Measurements from ENCODE around the gene LYRM2. TPM values are rescaled to one million over a fixed set of nuclear protein-coding genes. Genes with fewer than 3 reads are reported as not detected.

Gene LYRM2
- polyA plus RNA-seq, 3 donors from 2014 or later, result 56.5 to 69.4 (median 66.8) TPM

DNA sequence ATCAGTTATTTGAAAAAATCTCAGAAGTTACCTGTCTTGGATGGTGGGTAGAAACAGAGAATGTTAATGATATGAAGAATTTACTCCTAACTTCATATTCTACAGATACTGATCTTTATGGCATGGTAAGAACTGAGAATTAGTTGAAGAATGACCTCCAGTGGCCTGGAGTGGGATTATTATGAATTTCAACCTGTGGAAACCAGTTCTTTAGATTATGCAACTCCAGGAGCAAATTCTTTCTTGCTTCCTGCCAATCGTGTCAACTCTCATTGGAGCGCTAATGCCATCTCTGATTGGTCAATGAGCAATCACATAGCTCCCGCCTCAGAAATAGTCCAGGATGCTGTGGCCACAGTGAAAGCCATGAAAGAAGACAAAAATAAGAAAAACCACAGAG lies 40.6 kb downstream of the LYRM2 start:
- no peak overlapping the region for H3K27ac Mint-ChIP-seq
- peaks cover 7 to 15% of the 10 kb centered on the region in 2 donors for H3K4me1 Mint-ChIP-seq
- DNase-seq, result peak in 1 of 3 donors; percentile 2
- peaks cover 0 to 4% (median 2%) of the 10 kb centered on the region in 3 donors for H3K27me3 Mint-ChIP-seq (ENCODE audit: low read depth in 3 of 3)
- H3K4me3 Mint-ChIP-seq, result no peak overlapping the region
- peaks cover 0 to 8% (median 0%) of the 10 kb centered on the region in 3 donors for H3K36me3 Mint-ChIP-seq
- H3K9me3 Mint-ChIP-seq, result no peaks in the 10 kb centered on the region

DNA sequence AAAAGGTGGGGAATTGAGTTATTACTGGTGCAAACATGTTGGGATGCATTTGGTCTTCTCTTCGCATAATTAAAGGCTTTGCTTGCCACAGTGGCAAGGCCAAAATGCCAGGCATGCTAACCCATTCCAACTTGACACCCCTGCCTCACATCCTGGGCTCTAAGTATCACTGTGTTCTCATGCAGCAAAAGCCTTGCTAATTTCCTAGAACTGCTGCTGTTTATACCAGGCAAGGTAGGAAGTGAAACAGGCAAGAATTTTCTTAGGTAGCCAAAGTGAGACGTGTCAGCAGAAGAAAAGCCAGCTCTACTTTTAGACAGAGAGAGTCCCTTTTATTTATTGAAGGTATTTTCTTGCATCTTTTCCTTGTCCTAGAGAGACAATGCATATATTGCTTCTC lies 41.2 kb downstream of the LYRM2 start:
- H3K4me3 Mint-ChIP-seq, result no peak overlapping the region
- peaks cover 0 to 4% (median 2%) of the 10 kb centered on the region in 3 donors for H3K27me3 Mint-ChIP-seq (ENCODE audit: low read depth in 3 of 3)
- no peak overlapping the region for H3K27ac Mint-ChIP-seq
- H3K36me3 Mint-ChIP-seq, result peaks cover 0 to 8% (median 0%) of the 10 kb centered on the region in 3 donors
- no peak for DNase-seq
- peaks cover 7 to 15% of the 10 kb centered on the region in 2 donors for H3K4me1 Mint-ChIP-seq
- no peaks in the 10 kb centered on the region for H3K9me3 Mint-ChIP-seq

DNA sequence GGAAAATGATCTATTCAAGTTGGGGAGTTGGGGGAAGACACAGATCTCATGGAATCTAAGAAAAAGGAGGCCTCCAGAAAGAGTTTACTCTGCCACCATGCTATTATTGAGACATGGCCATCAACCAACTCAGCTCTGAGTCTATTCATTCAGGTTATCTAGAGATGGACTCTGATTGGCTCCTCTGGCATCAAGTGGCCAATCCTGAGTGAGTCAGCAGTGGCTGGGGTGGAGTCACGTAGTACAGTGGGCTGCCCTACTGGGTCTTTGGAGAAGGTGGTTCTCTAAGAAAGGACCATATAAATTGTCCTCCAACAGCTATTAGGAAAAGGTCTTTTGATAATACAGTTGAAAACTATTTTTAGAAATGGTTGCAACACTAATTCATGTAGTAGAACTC lies 42.1 kb downstream of the LYRM2 start:
- Mint-ChIP-seq H3K4me1 (peaks cover 7 to 15% of the 10 kb centered on the region in 2 donors), H3K27me3 (ENCODE audit: low read depth in 3 of 3) (peaks cover 0 to 4% (median 2%) of the 10 kb centered on the region in 3 donors), H3K27ac (no peak overlapping the region), H3K4me3 (no peak overlapping the region), H3K9me3 (no peaks in the 10 kb centered on the region), H3K36me3 (peaks cover 0 to 8% (median 0%) of the 10 kb centered on the region in 3 donors)
- no peak for DNase-seq

DNA sequence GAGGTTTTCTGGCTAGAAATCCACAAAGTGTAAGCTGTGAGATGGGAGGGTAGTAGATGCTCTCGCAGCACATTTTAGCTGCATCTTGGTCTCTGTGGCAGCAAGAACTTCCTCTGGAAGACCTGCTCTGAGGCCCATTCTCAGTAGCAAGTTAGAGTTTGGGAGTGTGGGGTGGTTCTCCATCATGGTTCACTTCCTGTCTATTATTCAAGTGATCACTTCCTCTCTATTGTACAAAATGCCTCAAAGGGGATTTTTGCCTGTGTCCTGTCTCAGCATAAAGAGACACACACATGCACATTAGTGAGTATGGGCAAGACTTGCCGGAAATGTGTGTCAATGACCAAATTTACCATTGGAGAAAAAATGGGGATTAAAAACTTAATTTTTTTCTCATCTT lies 42.5 kb downstream of the LYRM2 start:
- H3K27me3 Mint-ChIP-seq (ENCODE audit: low read depth in 3 of 3), result peaks cover 0 to 4% (median 2%) of the 10 kb centered on the region in 3 donors
- no peak for DNase-seq
- H3K36me3 Mint-ChIP-seq, result peaks cover 0 to 8% (median 0%) of the 10 kb centered on the region in 3 donors
- no peaks in the 10 kb centered on the region for H3K9me3 Mint-ChIP-seq
- peaks cover 7 to 15% of the 10 kb centered on the region in 2 donors for H3K4me1 Mint-ChIP-seq
- H3K27ac Mint-ChIP-seq, result peak overlapping the region in 1 of 6 donors; percentile 30
- H3K4me3 Mint-ChIP-seq, result no peak overlapping the region

DNA sequence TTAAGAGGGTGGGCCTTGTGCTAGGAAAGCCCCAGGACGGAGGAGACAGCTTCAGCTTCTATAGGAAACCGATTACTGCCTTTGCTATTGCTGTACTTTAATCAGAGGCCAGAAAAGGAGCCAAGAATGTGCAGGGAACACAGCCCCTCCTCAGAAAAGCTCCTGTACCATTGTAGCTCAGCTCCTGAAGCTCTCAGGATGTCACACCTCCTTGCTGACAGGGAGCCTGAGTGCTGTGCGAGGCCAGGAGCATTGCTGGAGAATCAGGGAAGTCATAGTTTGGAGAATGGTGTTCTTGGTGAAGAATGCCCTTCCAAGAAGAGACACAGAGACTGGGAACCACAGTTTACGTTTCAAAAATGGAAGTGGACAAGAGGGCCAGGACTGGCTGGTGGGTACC lies 46.8 kb downstream of the LYRM2 start:
- no peak overlapping the region for H3K27ac Mint-ChIP-seq

DNA sequence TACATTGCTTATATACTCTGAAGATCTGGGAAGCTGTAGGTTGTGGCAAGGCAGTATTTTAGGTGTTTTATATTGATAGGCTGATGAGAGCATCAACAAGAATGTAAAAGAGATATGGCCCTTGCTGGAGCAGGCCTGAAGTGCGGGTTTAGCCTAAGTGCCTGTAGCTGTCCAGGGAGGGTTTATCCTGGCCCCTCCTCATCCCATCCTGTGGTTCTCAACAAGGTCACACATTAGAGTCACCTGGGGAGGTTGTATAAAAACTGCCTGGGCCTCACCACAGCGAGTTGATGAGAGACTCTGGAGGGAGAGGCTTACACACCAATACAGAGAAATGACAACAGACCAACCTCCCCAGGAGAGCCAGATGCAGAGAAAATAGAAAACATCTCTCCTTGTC lies 48.4 kb downstream of the LYRM2 start:
- no peaks in the 10 kb centered on the region for H3K9me3 Mint-ChIP-seq
- H3K27me3 Mint-ChIP-seq (ENCODE audit: low read depth in 3 of 3), result peaks cover 0 to 2% (median 0%) of the 10 kb centered on the region in 3 donors
- H3K27ac Mint-ChIP-seq, result peak overlapping the region in 1 of 6 donors; percentile 40
- no peaks in the 10 kb centered on the region for H3K36me3 Mint-ChIP-seq
- no peak for DNase-seq
- no peak overlapping the region for H3K4me3 Mint-ChIP-seq
- no peaks in the 10 kb centered on the region for H3K4me1 Mint-ChIP-seq

More for the DNA sequence above, 46.8 kb downstream of the LYRM2 start:
- DNase-seq, result no peak
- Mint-ChIP-seq H3K4me3 (no peak overlapping the region), H3K27me3 (ENCODE audit: low read depth in 3 of 3) (peaks cover 0 to 2% (median 0%) of the 10 kb centered on the region in 3 donors), H3K4me1 (peaks cover 7 to 9% of the 10 kb centered on the region in 2 donors), H3K9me3 (no peaks in the 10 kb centered on the region), H3K36me3 (no peaks in the 10 kb centered on the region)

DNA sequence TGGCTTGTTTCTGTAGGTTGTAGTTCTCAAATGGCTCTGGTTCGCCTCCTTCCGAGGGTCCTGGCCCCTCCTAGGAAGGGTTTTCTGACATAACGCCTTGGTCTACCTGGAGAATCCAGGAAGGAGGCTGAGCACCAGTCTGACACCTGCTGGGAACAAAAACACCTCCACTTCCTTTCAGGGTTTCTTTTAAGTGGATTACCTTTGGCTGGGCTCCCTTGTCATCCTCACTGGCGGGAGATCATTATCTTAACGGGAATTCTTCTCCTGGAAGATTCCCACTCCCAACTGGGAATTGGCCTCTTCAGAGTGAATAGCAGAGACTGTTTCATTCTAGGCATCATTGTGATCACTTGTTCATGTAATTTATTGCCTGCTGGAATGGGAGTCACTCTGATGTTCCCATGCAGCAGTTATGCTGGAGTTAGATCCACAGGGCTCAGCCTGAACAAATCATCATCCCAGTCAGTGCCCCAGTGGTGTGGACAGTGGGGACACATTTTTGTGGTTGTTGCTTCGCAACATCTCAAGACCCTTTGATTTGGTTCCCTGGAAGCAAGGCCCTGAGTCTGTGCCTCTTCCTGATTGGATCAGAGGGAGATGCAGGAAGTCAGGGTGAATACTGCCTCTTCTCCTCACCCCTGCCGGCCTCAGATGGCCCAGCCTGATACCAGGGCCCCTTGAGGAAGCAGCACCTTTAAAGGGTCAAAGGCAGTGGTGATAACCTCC lies 49.1 kb downstream of the LYRM2 start:
- peak overlapping the region in 1 of 6 donors; percentile 40 for H3K27ac Mint-ChIP-seq
- H3K4me3 Mint-ChIP-seq, result no peak overlapping the region
- no peaks in the 10 kb centered on the region for H3K36me3 Mint-ChIP-seq
- no peaks in the 10 kb centered on the region for H3K4me1 Mint-ChIP-seq
- peaks cover 0 to 2% (median 0%) of the 10 kb centered on the region in 3 donors for H3K27me3 Mint-ChIP-seq (ENCODE audit: low read depth in 3 of 3)
- DNase-seq, result no peak
- no peaks in the 10 kb centered on the region for H3K9me3 Mint-ChIP-seq

DNA sequence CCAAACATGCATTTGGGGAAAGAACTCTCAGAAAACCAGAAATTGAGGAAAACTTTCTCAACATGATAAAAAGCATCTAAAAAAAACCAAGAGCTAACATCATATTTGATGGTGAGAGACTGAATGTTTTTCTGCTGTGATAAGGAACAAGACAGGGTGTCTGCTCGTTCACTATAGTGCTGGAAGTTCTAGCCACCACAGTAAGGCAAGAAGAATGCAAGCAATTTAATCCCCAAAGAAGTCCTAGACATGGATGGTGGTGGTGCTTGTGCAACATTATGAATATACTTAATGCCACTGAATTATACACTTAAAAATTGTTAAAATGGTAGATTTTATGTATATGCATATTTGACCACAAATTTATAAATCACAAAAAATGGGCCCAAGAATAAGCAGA lies 53.4 kb downstream of the LYRM2 start:
- Mint-ChIP-seq H3K36me3 (peaks cover 0 to 3% (median 3%) of the 10 kb centered on the region in 3 donors), H3K4me3 (no peak overlapping the region), H3K4me1 (no peaks in the 10 kb centered on the region), H3K27ac (no peak overlapping the region), H3K27me3 (ENCODE audit: low read depth in 3 of 3) (peaks cover 0 to 2% (median 2%) of the 10 kb centered on the region in 3 donors), H3K9me3 (no peaks in the 10 kb centered on the region)
- DNase-seq, result no peak

DNA sequence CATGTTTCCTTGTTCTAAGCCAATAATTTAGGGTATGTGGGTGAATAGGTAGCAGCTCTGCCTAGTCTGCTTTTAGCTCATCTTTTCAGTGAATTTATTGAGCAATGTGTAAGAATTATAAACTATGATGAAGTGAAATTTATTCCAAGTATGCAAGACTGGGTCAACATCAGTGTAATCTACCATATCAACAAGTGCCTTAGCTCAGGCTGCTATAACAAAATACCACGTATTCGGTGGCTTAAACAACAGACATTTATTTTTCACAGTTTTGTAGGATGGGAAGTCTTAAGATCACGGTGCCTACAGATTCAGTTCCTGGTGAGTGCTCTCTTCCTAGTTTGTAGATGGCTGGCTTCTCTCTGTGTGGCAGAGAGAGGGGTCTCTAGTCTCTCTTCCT lies 54.0 kb downstream of the LYRM2 start:
- H3K4me3 Mint-ChIP-seq, result no peak overlapping the region
- peaks cover 0 to 3% (median 3%) of the 10 kb centered on the region in 3 donors for H3K36me3 Mint-ChIP-seq
- no peak for DNase-seq

DNA sequence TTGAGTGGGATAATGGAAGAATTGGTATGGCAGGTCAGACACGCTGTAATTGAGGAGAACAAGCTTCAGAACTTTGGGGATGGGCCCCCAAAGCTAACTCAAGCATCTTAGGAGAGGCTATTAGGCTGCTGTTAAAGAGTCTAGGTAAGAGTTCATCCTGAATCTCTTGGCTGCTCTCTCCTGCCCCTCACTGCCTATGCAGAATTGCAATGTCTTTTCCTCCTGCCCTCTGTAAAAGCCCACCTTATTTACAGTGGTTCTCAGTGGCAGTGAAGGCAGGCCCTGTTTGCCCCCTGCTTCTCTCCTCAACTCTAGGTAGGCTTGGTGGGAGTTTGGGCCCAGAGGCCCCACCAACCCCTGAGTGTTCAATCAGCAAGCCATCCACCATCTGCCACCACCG lies 55.0 kb downstream of the LYRM2 start:
- no peaks in the 10 kb centered on the region for H3K4me1 Mint-ChIP-seq
- no peak for DNase-seq
- no peak overlapping the region for H3K27ac Mint-ChIP-seq
- H3K9me3 Mint-ChIP-seq, result no peaks in the 10 kb centered on the region
- no peak overlapping the region for H3K4me3 Mint-ChIP-seq
- H3K36me3 Mint-ChIP-seq, result peaks cover 0 to 3% (median 3%) of the 10 kb centered on the region in 3 donors
- H3K27me3 Mint-ChIP-seq (ENCODE audit: low read depth in 3 of 3), result peaks cover 0 to 5% (median 2%) of the 10 kb centered on the region in 3 donors

More for the DNA sequence above, 54.0 kb downstream of the LYRM2 start:
- no peak overlapping the region for H3K27ac Mint-ChIP-seq
- peaks cover 0 to 2% (median 2%) of the 10 kb centered on the region in 3 donors for H3K27me3 Mint-ChIP-seq (ENCODE audit: low read depth in 3 of 3)
- no peaks in the 10 kb centered on the region for H3K4me1 Mint-ChIP-seq
- no peaks in the 10 kb centered on the region for H3K9me3 Mint-ChIP-seq

DNA sequence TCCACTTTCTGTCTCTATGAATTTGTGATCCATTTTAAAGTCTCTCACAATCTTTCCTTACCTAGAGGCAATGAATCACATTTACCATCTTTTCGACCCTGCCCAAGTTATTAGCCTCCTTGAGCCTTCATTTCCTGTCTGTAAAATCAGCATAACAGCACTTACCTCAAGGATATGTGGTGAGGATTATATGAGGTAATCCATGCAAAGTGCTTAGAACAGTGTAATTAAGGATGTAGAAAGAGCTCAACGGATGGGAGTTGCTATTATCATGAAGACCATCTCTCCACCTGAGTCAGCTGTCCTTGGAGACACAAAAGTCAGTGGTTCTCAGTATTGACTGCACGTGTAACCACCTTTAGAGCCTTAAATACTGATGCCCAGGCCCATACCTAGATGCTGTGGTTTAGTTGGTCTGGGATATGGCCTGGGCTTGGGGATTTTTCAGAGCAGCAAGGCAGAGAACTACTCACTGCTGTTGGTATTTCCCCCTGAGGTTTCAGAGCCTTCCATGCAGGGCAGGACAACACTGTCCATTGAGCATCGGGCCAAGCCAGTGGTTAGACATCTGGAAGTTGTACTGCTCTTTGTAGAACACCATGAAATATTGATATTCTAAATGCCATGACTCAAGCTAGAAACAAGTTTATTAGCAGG lies 55.8 kb downstream of the LYRM2 start:
- H3K27me3 Mint-ChIP-seq (ENCODE audit: low read depth in 3 of 3), result peaks cover 0 to 5% (median 2%) of the 10 kb centered on the region in 3 donors
- no peak for DNase-seq
- no peaks in the 10 kb centered on the region for H3K9me3 Mint-ChIP-seq
- H3K4me3 Mint-ChIP-seq, result no peak overlapping the region
- no peaks in the 10 kb centered on the region for H3K4me1 Mint-ChIP-seq
- H3K36me3 Mint-ChIP-seq, result peaks cover 0 to 3% (median 3%) of the 10 kb centered on the region in 3 donors
- H3K27ac Mint-ChIP-seq, result no peak overlapping the region

DNA sequence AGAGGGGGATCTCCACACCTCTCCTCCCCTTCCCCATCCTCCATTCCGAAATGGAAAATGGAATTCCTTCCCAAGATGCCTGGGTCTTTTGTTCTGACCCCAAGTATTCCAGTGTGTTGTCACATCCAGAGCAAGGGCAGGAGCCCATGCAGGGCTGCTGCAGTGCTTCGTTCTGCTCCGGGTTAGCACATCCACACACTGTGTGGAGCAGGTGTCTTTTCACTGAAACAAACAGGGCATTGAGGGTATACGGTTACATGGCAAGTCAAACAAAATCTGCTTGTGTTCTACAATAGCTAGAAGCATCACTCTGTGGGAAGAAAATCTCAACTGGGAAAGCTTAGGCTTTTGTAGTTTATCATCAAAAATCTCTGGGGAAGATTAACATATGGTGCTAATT lies 56.9 kb downstream of the LYRM2 start:
- Mint-ChIP-seq H3K4me3 (no peak overlapping the region), H3K9me3 (no peaks in the 10 kb centered on the region), H3K27ac (no peak overlapping the region), H3K36me3 (peaks cover 0 to 3% (median 3%) of the 10 kb centered on the region in 3 donors), H3K27me3 (ENCODE audit: low read depth in 3 of 3) (peaks cover 0 to 6% (median 5%) of the 10 kb centered on the region in 3 donors), H3K4me1 (no peaks in the 10 kb centered on the region)
- no peak for DNase-seq

DNA sequence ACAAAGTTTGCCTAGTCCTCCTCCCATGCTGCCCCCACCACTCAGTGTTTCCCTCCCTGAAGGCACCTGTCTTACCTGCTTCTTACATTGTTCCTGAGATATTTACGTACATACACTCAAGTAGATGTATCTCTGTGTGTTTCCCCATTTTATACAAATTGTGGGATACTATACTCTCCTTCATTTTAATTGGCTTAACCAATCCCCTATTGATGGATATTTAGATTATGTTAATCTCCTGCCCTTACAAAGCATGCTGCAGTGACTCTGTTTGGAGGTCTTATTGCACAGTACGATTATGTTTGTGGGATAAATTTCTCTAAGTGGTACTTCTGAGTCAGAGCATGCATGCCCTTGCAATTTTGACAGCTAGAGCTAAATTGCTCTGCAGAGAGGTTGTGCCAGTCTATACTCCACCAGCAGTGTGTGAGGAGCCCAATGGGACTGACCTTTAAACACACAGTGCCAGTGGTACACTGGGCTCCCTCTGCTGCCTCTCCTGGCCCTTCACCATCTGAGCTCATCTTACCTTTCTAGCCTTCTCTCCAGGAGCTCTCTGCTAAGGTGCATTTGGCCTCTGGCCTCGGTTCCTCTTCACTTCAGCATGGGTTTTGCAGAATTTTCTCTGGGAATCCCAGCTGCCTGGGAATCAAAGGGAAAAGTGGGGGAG lies 57.4 kb downstream of the LYRM2 start:
- peaks cover 0 to 5% (median 4%) of the 10 kb centered on the region in 3 donors for H3K27me3 Mint-ChIP-seq (ENCODE audit: low read depth in 3 of 3)
- H3K36me3 Mint-ChIP-seq, result peaks cover 0 to 3% (median 3%) of the 10 kb centered on the region in 3 donors
- no peak overlapping the region for H3K27ac Mint-ChIP-seq
- no peaks in the 10 kb centered on the region for H3K9me3 Mint-ChIP-seq
- DNase-seq, result no peak
- H3K4me1 Mint-ChIP-seq, result no peaks in the 10 kb centered on the region
- no peak overlapping the region for H3K4me3 Mint-ChIP-seq

DNA sequence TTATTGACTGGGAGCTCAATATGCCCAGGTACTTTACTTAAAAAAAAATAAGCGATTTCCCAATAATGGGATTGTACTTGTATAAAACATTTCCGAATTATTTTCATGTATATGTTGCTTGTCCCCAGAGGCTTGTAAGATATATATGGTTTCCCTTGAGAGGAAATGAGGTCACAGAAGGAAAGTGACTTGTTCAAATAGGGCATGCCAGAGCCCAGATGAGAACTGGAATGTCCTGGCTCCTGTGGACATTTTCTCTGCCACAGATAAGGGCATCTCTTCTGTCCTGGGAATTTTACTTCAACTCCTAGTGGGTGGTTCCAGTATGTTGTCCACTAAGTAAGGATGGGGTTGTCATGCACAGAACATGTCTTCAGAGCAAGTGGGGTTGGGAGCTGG lies 63.0 kb downstream of the LYRM2 start:
- peaks cover 0 to 2% (median under 1%) of the 10 kb centered on the region in 3 donors for H3K36me3 Mint-ChIP-seq
- no peak overlapping the region for H3K27ac Mint-ChIP-seq
- H3K4me1 Mint-ChIP-seq, result no peaks in the 10 kb centered on the region
- H3K4me3 Mint-ChIP-seq, result no peak overlapping the region
- no peak for DNase-seq
- H3K9me3 Mint-ChIP-seq, result no peaks in the 10 kb centered on the region
- H3K27me3 Mint-ChIP-seq (ENCODE audit: low read depth in 3 of 3), result peaks cover 0 to 8% (median 4%) of the 10 kb centered on the region in 3 donors
